ENCODE measurements around the gene LMNB1. TPM values are rescaled to one million over a fixed set of nuclear protein-coding genes. Genes with fewer than 3 reads are reported as not detected.
"Not testable (repeated sequence)": the region's sequence is repeated elsewhere in the genome, so short reads cannot be mapped to it uniquely, and the experiment has no call there.

LMNB1 gene
- total RNA-seq, 1 donor from 2014 or later, result 76.7 TPM

- DNase-seq, result no peak
Measured at GRCh38 chr5:126826619-126827215, 49.8 kb downstream of the LMNB1 start.

DNA sequence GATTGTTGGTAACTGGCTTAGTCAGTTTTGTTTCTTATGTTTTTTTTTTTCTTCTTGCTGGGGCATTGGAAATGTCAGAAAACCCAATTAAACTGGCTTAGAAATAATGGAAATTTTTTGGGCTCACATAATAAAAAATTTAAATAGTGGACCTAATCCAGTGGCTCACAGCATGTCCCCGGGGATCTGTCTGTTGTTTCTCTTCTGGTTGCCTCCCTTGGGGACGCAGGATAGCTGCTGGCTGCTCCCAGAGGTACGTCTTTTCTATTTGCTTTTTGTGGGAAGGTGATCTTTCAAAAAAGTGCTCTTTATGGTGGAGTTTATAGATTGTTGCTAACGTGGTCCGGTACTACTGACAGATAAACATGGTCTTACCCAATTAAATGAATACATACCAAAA lies 52.2 kb downstream of the LMNB1 start:
- no peak for DNase-seq

DNA sequence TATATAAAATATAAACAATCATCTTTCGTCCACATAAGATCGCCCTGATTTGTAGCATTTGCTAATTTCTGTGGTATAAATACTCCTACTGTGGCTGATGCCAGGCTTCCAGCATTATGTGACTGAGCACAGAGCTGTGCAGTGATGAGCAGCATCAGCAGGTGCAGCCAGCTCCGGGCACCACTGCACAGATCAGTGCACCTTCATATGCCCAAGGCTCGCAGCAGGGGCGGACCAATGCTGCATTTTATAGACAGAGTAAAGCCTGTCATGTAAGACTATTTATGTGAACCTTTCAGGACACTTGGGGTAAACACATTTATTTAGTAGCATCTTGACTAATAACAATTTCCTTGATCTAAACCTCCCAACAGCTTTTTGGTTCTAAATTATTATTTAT lies 53.1 kb downstream of the LMNB1 start:
- no peak for DNase-seq

- no peak for DNase-seq
Measured at GRCh38 chr5:126831156-126831555, 54.2 kb downstream of the LMNB1 start.

GRCh38 chr5:126836778-126837177 lies 59.8 kb downstream of the LMNB1 start:
- DNase-seq, result no peak

GRCh38 chr5:126837242-126837641 lies 60.3 kb downstream of the LMNB1 start:
- no peak for DNase-seq

- no peak for DNase-seq
Measured at GRCh38 chr5:126837906-126838539, 61.1 kb downstream of the LMNB1 start.

GRCh38 chr5:126839407-126839806 lies 62.5 kb downstream of the LMNB1 start:
- DNase-seq, result not testable (repeated sequence)

DNA sequence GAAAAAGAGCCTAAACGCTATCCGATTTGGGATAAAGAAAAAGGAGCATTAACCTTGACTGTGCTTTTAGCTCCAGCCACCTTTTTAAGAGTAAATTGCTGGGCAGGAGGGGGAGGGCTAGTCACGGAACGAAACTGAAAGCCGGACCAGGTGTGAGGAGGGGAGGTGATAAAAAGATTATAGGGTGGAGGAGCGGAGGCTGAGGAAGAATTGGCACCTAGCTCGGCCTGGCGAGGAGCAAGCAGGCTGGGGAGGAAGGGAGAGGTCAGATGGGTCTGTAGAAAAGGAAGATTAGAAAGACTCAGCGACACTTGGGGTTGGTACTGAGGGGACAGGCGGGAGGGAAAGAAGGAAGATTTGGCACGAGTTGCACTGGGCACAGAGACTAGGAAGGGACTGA lies 66.4 kb downstream of the LMNB1 start:
- DNase-seq, result not testable (repeated sequence)

- DNase-seq, result not testable (repeated sequence)
Measured at GRCh38 chr5:126845470-126846070, 68.6 kb downstream of the LMNB1 start.

DNA sequence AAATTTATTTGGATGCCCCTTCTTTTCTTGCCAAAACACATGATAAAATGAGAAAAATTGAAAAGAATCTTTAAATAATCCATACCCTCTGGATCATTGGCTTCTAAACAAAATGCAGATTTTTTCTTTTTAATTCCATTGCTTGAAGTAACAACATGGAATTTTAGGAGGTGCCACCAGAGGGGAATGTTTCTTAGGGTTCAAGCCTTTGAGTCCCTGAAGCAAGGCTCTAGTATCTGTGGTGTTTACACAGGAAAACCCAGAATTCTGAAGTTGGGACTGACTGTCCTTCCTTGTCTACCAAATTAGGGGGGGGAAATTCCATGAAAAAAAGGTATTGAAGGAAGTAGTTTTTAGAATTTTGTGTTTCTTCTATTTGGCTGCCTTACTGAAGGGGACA lies 69.4 kb downstream of the LMNB1 start:
- DNase-seq, result no peak

DNA sequence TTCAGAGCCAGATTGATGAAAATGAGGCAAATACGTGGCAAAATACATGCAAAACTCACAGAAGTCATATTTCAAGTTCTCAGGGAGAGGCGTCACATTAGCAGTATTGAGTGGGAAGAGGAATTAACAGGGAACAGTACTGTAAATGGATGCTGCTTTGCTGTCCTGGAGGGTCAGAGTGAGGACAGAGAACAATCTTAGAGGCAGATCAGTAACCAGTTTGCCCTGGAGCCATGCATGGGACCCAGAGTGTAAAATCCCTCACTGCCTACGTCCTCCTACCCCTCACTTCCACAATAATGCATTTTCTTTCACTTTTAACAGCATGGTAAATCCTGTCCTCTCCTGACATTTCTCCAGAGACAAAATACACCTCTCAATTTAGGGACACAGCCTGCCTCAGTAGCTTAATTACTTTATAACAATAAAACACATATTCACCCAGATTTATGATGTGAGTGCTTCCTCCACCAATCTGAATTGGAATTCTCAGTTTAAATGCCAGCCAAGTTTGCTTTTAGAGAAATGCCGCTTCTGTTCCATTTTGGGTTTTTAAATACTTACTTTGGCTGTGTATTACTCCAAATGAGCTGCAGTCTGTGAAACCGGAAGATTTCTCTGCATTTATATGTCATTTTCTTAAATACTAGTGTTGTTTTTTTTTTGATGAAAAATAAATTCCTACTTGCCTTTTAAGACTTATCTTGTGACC lies 70.0 kb downstream of the LMNB1 start:
- no peak for DNase-seq

DNA sequence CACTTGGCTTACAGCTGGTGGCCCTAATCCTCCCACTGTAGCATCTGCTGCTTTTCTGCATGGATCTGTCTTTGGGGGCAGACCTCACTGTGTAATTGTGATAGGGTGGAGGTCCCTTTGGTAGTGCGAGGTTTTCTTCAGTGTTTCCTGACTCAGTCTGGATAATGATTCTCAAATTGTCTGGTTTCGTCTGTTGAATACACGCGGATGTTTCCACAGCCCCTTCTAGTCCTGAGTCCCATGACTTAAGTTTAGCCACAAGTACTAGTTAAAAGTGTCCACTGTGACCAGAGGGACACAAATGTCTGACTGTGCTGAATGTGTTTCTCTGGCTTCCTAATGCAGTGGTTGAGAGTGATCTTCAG lies 70.5 kb downstream of the LMNB1 start:
- DNase-seq, result no peak

- no peak for DNase-seq
Measured at GRCh38 chr5:126847826-126848251, 70.9 kb downstream of the LMNB1 start.

GRCh38 chr5:126848253-126848652 lies 71.3 kb downstream of the LMNB1 start:
- no peak for DNase-seq

- DNase-seq, result no peak
Measured at GRCh38 chr5:126849101-126849678, 72.3 kb downstream of the LMNB1 start.

DNA sequence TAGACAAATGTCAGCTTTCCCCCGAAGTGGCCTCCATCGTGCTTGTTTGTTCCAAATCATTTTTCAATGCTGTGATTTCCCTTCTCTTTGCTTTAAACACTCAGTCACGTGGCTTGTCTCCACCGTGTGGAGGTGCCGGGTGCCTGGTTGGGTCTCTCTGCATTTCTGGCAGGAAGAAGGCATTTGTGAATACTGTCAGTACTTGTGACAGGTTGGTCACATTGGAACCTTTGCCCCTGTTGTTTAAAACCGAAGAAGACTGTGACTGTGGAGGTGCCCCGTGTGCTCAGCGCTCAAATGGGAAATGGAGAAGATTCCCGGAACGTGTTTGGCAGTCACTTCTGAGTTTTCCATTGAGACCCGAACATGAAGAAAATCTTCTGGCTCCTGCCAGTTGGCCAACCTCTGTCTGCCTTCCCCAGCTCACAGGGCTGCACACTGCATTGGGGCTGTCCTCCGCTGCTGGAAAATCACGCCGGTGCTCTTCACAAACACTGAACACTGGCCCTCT lies 74.6 kb downstream of the LMNB1 start:
- DNase-seq, result no peak

DNA sequence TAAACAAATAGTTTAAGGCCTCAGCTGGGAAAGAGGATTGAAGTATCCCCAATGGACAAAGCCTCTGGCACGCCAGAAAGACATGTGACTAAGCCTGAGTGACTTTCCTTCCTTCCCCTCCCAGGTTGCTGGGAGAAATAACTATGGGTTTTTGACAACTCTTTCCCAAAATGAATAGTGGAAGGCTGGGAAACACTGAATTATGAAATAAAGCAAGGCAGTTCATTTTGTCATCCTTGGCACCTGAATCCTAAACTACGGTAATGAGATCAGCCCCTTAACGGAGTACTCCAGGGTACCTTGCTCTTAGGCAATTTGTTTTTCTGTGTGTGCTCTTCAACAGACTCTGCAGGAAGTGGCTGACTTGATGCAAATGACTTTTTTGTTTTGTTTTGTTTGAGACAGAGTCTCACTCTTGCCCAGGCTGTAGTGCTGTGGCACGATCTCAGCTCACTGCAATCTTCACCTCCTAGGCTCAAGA lies 75.2 kb downstream of the LMNB1 start:
- DNase-seq, result no peak

DNA sequence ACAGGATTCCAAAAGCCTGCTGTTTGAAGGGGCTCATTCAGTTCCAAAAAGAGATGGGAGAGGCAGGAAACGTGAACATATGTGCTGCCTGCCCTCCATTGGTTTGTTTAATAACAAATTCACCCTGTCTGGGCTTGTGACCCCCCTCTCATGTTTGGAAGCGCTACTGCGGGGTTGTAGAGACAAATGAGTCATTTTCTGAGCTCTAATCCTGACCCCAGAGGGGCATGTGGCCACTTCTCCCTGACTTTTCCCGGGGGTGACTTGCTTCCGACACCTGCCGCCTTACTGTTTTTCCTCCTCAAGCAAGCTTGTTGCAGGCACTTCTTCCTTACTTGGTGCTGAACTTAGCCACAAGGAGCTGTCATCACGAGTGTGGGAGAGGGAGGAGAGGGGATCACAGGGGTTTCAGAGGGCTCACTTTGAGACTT lies 75.9 kb downstream of the LMNB1 start:
- no peak for DNase-seq

GRCh38 chr5:126853541-126854307 lies 76.8 kb downstream of the LMNB1 start:
- DNase-seq, result not testable (repeated sequence)

DNA sequence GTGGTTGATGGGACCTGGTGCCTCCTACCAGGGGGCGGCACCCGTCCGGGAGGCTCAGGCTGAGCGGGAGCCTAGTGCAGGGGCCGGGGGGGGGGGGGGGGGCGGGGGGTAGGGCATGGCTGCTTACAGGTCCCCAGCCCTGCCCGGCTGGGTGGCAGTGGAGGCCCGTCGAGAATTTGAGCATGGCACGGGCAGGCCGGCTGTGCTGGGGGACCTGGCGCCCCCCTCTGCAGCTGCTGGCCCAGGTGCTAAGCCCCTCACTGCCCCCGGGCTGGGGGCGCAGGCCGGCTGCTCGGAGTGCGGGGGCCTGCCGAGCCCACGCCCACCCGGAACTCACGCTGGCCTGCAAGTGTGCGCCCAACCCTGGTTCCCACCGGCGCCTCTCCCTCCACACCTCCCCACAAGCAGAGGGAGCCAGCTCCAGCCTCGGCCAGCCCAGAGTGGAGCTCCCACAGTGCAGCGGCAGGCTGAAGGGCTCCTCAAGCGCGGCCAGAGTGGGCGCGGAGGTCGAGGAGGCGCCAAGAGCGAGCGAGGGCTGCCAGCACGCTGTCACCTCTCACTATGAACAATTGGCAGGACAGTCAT lies 77.7 kb downstream of the LMNB1 start:
- DNase-seq, result no peak
